Measurements from ENCODE around the gene RPIA. TPM values are rescaled to one million over a fixed set of nuclear protein-coding genes. Genes with fewer than 3 reads are reported as not detected.

The RPIA gene
- total and polyA plus RNA-seq, 9 of the 15 experiments (the other 6 are each of a cell fraction or from before 2014, with no cell fraction given) = 7.8 to 41.2 (median 25.8) TPM

DNA sequence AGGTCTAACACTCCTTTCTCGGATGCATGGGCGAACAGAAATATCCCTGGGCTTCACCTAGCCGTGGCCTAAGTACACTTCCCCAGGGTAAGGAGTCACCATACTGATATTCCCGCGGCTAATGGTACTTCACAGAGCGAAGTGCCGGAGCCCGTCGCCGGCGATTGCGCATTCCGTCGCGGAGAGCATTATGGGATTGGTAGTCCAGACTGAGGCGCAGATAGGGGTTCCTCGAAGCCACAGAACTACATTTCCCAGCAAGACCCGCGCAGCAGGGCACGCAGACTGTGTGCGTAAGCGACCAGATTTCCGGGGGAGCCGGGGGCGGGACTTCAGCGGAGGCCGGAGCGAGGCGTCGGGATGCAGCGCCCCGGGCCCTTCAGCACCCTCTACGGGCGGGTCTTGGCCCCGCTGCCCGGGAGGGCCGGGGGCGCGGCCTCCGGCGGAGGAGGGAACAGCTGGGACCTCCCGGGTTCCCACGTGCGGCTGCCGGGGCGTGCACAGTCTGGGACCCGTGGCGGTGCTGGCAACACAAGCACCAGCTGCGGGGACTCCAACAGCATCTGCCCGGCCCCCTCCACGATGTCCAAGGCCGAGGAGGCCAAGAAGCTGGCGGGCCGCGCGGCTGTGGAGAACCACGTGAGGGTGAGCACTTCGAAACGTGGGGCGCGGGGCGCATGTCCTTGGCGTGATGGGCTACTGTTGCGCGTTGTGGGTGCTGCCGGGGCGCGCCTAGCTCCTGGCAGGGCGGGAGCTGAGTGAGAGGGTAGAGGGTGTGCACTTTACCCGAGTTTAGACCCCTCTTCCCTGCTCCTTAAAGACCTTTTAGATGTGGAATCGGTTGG is at the start of gene RPIA (continued):
- TF ChIP-seq, protein P1, sequence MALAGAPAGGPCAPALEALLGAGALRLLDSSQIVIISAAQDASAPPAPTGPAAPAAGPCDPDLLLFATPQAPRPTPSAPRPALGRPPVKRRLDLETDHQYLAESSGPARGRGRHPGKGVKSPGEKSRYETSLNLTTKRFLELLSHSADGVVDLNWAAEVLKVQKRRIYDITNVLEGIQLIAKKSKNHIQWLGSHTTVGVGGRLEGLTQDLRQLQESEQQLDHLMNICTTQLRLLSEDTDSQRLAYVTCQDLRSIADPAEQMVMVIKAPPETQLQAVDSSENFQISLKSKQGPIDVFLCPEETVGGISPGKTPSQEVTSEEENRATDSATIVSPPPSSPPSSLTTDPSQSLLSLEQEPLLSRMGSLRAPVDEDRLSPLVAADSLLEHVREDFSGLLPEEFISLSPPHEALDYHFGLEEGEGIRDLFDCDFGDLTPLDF (CRISPR knock-in tag; IDR thresholded peaks at IDR 0.05) = peak; percentile 50; the same call in 1 of the 2 replicates
- TF ChIP-seq SNIP1 (IDR thresholded peaks at IDR 0.05; ENCODE audit: low read depth) = no peak
- TF ChIP-seq, protein P2, sequence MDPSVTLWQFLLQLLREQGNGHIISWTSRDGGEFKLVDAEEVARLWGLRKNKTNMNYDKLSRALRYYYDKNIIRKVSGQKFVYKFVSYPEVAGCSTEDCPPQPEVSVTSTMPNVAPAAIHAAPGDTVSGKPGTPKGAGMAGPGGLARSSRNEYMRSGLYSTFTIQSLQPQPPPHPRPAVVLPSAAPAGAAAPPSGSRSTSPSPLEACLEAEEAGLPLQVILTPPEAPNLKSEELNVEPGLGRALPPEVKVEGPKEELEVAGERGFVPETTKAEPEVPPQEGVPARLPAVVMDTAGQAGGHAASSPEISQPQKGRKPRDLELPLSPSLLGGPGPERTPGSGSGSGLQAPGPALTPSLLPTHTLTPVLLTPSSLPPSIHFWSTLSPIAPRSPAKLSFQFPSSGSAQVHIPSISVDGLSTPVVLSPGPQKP (CRISPR knock-in tag; IDR thresholded peaks at IDR 0.05) = no peak
- peak; percentile 99 for TF ChIP-seq CREM (IDR thresholded peaks at IDR 0.05; ENCODE audit: low read depth)
- TF ChIP-seq ZFP30 (CRISPR knock-in tag; IDR thresholded peaks at IDR 0.05; ENCODE audit: borderline replicate concordance) = no peak
- no peak for TF ChIP-seq PURB (CRISPR knock-in tag; IDR thresholded peaks at IDR 0.05; ENCODE audit: low read depth)
- peak; percentile 81 for TF ChIP-seq NBN (IDR thresholded peaks at IDR 0.05; ENCODE audit: low read depth)
- no peak for TF ChIP-seq ZKSCAN8 (CRISPR knock-in tag; IDR thresholded peaks at IDR 0.05)
- no peak for TF ChIP-seq BCOR (IDR thresholded peaks at IDR 0.05)
- TF ChIP-seq, protein P3, sequence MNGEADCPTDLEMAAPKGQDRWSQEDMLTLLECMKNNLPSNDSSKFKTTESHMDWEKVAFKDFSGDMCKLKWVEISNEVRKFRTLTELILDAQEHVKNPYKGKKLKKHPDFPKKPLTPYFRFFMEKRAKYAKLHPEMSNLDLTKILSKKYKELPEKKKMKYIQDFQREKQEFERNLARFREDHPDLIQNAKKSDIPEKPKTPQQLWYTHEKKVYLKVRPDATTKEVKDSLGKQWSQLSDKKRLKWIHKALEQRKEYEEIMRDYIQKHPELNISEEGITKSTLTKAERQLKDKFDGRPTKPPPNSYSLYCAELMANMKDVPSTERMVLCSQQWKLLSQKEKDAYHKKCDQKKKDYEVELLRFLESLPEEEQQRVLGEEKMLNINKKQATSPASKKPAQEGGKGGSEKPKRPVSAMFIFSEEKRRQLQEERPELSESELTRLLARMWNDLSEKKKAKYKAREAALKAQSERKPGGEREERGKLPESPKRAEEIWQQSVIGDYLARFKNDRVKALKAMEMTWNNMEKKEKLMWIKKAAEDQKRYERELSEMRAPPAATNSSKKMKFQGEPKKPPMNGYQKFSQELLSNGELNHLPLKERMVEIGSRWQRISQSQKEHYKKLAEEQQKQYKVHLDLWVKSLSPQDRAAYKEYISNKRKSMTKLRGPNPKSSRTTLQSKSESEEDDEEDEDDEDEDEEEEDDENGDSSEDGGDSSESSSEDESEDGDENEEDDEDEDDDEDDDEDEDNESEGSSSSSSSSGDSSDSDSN (IDR thresholded peaks at IDR 0.05; ENCODE audit: borderline replicate concordance in 1 of 2, low read depth in 2 of 2, low read length in 2 of 2) = peak in 1 of 2 experiments; percentile 74; a peak in 2 of 4 replicates
- TF ChIP-seq ZNF311 (CRISPR knock-in tag; IDR thresholded peaks at IDR 0.05) = no peak
- TF ChIP-seq, protein P4, sequence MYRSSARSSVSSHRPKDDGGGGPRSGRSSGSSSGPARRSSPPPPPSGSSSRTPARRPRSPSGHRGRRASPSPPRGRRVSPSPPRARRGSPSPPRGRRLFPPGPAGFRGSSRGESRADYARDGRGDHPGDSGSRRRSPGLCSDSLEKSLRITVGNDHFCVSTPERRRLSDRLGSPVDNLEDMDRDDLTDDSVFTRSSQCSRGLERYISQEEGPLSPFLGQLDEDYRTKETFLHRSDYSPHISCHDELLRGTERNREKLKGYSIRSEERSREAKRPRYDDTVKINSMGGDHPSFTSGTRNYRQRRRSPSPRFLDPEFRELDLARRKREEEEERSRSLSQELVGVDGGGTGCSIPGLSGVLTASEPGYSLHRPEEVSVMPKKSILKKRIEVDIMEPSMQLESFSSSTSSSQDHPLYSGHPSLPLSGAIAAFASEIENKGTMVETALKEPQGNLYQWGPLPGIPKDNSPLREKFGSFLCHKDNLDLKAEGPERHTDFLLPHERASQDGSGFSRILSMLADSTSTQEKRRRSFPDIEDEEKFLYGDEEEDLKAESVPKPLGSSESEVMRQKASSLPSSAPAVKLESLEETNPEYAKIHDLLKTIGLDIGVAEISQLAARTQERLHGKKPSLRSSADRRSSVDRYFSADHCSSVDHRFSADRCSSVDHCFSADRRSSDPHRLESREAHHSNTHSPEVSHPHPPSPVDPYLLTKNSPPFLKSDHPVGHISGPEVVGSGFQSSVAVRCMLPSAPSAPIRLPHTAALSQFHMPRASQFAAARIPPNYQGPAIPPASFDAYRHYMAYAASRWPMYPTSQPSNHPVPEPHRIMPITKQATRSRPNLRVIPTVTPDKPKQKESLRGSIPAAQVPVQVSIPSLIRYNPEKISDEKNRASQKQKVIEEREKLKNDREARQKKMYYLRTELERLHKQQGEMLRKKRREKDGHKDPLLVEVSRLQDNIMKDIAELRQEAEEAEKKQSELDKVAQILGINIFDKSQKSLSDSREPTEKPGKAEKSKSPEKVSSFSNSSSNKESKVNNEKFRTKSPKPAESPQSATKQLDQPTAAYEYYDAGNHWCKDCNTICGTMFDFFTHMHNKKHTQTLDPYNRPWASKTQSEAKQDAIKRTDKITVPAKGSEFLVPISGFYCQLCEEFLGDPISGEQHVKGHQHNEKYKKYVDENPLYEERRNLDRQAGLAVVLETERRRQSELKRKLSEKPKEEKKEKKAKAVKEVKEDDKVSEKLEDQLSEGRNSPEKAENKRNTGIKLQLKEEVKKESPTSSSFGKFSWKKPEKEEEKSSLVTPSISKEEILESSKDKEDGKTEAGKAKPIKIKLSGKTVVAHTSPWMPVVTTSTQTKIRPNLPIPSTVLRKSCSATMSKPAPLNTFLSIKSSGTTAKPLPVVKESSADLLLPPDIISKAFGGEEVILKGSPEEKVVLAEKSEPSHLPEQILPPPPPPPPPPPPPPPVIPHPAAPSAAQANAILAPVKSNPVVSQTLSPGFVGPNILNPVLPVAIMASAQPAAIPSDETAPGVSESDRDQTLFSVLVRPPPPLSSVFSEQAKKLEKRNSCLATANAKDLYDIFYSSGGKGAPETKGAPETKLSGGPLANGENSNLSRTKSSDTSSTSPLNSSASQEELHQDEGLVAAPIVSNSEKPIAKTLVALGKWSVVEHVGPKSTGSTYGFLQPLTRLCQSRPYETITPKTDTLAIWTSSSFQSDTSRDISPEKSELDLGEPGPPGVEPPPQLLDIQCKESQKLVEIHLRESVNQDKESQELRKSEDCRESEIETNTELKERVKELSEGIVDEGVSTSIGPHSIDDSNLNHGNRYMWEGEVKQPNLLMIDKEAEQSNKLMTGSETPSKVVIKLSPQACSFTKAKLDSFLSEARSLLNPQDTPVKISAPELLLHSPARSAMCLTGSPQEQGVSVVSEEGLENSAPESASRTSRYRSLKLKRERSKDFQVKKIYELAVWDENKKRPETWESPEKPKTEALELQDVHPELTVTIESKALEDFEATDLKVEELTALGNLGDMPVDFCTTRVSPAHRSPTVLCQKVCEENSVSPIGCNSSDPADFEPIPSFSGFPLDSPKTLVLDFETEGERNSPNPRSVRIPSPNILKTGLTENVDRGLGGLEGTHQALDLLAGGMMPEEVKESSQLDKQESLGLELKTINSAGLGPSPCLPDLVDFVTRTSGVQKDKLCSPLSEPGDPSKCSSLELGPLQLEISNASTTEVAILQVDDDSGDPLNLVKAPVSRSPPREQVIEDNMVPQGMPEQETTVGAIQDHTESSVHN (IDR thresholded peaks at IDR 0.05; ENCODE audit: borderline replicate concordance in 1 of 2, low read depth in 1 of 2) = no peak
